Lower leg skin (tissue), 3 donors: ENCODE data around the gene PPIL6.

Experiments used
- POLR2A ChIP-seq, 2 donors: fragments of 450-650 bp; IDR thresholded peaks; one replicate each; pipeline ENCODE4 v1.6.1; 2016 to 2017; ENCODE audit warnings: antibody characterized with exemption in 2 of 2, mild to moderate bottlenecking in 1 of 2, moderate library complexity in 1 of 2
- TF ChIP-seq, protein P1 (sequence below), 3 donors: fragments of 450-650 bp; IDR thresholded peaks; one replicate each; pipeline ENCODE4 v1.5.1; 2016; ENCODE audit warnings: antibody characterized with exemption in 3 of 3, mild to moderate bottlenecking in 3 of 3, moderate library complexity in 2 of 3

GRCh38 chr6:109356237-109356636 lies 84.2 kb downstream of the PPIL6 start:
- TF ChIP-seq POLR2A (IDR thresholded peaks at IDR 0.05) = no peak
- TF ChIP-seq, protein P1, sequence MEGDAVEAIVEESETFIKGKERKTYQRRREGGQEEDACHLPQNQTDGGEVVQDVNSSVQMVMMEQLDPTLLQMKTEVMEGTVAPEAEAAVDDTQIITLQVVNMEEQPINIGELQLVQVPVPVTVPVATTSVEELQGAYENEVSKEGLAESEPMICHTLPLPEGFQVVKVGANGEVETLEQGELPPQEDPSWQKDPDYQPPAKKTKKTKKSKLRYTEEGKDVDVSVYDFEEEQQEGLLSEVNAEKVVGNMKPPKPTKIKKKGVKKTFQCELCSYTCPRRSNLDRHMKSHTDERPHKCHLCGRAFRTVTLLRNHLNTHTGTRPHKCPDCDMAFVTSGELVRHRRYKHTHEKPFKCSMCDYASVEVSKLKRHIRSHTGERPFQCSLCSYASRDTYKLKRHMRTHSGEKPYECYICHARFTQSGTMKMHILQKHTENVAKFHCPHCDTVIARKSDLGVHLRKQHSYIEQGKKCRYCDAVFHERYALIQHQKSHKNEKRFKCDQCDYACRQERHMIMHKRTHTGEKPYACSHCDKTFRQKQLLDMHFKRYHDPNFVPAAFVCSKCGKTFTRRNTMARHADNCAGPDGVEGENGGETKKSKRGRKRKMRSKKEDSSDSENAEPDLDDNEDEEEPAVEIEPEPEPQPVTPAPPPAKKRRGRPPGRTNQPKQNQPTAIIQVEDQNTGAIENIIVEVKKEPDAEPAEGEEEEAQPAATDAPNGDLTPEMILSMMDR (IDR thresholded peaks at IDR 0.05) = no peak
